ENCODE measurements around the gene KIAA1328.

GRCh38 chr18:36786686-36787085, 42.2 kb upstream of the KIAA1328 start:
- TF ChIP-seq, protein P1, sequence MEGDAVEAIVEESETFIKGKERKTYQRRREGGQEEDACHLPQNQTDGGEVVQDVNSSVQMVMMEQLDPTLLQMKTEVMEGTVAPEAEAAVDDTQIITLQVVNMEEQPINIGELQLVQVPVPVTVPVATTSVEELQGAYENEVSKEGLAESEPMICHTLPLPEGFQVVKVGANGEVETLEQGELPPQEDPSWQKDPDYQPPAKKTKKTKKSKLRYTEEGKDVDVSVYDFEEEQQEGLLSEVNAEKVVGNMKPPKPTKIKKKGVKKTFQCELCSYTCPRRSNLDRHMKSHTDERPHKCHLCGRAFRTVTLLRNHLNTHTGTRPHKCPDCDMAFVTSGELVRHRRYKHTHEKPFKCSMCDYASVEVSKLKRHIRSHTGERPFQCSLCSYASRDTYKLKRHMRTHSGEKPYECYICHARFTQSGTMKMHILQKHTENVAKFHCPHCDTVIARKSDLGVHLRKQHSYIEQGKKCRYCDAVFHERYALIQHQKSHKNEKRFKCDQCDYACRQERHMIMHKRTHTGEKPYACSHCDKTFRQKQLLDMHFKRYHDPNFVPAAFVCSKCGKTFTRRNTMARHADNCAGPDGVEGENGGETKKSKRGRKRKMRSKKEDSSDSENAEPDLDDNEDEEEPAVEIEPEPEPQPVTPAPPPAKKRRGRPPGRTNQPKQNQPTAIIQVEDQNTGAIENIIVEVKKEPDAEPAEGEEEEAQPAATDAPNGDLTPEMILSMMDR (IDR thresholded peaks at IDR 0.05): no peak
- TF ChIP-seq EZH2 (IDR thresholded peaks at IDR 0.05): no peak
- no peak for TF ChIP-seq EZH2phosphoT487 (IDR thresholded peaks at IDR 0.05)

Data from neural progenitor cell (in vitro differentiated cells).